Activated CD8-positive, alpha-beta memory T cell treated with anti-CD3 and anti-CD28 coated beads for 1 hour (primary cell): ENCODE data around the gene SYK.
"Not testable (repeated sequence)": the region's sequence is repeated elsewhere in the genome, so short reads cannot be mapped to it uniquely, and the experiment has no call there.

Experiments used
- DNase-seq, 2 donors: peaks; one replicate each; pipeline ENCODE4 v3.0.0-alpha.2; 2020; ENCODE audit warnings: low read depth in 1 of 2; ENCODE audit errors: extremely low read depth in 1 of 2

SYK gene

DNA sequence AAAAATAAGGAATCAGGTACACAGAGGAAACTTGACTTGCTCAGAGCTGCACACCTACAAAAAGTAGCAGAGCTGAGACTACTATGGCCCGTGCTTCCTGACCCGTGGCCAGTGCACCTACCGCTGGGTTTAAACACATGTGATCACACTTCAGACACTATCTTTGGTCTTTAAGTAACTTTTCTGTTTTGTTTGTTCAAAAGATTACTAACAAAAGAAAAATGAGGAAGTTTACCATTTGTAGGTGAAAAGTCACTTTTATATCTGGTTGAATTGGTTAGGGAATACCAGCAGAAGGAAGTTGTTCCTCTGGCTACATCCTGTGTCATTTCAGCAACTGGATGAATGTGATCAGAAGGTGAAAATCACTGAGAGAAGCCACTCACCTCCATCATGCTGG lies 6.5 kb upstream of the SYK start:
- no peak for DNase-seq

DNA sequence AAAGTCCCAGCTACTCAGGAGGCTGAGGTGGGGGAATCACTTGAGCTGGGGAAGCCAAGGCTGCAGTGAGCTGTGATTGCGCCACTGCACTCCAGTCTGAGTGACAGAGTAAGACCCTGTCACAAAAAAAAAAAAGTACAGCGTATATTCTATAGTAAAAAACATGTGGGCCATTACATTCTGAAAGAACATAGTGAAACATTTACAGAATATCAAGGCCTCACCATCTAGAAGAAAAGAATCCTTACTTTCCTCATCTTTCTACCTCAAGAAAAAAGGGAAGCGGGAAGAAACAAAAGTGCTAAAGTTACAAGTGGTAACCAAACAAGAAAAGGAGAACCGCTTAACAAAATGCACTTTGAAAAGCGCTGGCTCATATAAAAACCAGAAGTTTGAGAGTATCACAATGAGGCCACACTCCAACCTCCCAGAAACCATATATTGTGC lies 5.7 kb upstream of the SYK start:
- no peak for DNase-seq

DNA sequence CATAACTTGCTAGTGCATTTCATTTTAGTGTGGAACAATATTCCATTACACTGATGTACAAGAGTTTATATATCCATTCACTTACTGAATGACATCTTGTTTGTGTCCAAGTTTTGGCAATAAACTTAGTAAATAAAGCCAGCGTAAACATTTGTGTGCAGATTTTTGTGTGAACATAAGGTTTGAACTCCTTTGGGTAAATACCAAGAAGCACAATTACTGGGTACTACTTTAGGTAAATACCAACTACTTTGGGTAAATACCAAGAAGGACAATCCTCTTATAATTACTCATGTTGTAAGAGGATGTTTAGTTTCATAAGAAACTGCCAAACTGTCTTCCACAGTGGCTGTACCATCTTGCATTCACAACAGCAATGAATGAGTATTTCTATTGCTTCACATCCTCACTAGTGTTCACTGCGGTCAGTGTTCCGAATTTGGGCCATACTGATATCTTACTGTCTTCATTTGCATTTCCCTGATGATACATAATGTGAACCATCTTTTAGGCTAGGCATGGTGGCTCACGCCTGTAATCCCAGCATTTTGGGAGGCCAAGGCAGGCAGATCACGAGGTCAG lies 2.3 kb upstream of the SYK start:
- no peak for DNase-seq

DNA sequence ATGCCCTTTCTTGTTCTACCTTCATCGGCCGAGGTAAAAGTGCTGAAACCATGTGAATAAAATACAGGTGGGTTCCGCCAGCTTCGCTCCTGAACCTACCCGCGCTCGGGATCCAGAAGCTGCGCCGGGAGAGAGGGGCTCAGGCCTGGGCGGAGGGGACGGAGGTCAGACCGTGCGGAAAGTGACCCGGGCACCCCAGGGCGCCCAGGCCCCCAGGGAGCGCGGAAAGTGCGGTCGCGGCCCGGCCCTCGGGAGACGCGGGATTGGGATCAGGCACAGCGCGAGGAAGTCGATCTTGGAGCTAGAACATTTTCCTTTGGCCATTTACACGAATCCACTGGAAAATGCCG lies 329 bp downstream of the SYK start:
- no peak for DNase-seq

DNA sequence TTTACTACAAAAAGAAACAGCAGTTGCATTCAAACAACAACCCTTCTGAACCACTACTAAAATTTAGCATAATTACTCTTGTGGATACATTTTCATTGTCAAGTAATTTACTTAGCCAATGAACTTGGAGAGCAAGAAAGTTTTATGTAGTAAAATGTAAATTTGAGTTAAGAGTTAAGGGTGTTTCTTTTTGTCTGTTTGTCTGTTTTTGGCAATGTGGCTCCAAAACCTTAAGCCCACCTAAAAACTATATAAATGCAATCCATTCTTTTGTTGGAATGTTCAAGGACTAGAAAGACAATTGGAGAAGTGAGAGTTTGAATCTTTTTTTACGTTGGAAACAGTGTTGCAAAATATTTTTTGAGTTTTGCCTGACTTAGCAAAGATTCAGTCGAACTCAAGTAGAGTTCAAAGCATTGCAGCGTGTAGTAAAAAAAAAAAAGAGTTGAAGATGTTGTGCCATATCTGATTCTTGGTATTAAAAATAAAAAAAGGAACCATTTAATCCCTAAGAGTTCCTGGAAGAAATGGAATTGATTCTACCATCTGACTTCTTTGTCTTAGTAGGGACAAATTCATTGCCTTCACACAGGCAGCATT lies 867 bp downstream of the SYK start:
- no peak for DNase-seq

DNA sequence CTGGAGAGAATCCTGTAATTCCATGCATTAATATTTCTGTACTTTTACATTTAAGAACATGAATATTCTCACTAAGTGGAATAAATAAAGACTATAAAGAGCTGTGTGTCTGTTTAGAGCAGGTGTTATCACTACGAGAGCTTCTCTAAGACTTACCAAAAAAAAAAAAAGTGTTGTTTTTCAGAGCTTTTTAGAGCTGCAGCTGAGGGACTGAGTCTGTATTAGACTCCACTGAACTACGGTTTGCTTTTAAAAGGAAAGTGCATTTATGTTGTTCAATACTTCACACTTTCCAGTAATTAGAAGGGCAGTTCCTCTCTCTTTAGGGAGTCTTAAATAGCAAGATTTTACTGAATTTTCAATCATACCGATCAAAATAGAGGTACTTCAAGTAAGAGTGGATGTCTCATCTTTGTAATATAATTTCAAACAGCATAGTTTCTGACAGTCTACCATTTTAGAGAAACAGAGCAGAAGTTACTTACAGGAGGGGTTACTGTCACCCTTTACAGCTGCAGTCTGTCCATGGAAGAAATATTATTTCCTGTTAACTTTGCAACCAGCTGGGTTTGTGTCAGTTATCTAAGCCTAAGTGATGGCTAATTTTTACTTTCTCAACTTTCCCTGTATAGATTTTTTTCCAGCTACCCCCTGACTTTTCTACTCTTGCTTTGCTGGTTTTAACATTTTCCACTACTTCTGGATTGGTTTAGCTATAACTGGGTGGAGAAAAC lies 2.4 kb downstream of the SYK start:
- no peak for DNase-seq

DNA sequence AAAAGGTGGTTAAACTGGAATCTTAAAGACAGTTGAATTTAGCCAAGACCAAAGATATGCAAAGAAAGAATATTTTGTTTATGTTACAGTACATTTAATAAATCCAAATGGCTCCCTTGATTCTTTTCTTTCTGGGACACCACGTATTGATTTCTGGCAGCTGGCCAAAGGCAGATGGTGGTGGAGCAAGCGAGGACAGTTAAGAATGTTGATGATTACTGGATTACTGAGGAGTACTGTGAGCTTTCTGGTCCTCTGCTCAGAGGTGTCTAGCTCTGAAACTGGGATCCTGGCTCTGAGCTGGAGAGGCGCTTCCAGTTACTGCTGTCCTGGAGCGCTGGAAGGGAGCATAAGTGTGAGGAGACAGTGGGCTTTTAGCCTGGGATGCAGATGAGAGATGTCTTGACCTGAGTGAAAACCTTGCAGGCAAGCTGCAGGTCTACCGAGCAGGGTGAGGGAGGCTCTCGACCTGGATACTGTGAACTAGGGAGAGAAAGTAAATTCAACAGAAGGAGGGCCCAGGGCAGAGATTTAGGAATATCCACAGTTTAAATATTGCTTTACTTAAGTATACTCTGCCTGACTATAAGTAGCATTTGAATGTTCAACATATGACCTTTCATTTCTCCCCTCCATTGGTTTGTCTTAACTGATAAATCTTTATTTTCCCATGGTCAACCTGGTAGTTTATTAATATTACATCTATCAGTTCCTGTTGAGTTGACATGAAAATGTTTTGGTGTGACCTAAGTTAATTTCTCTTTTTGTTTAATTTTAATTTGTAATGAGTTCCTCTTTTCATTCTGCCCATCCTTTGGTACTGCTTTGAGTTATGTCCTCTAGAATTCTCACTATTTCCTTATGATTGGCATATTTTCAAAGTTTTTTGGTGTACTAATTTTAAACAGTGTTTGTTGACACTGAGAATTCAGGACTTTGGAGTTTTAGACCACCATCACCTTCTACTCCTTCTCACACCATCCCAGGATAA lies 3.7 kb downstream of the SYK start:
- no peak for DNase-seq

DNA sequence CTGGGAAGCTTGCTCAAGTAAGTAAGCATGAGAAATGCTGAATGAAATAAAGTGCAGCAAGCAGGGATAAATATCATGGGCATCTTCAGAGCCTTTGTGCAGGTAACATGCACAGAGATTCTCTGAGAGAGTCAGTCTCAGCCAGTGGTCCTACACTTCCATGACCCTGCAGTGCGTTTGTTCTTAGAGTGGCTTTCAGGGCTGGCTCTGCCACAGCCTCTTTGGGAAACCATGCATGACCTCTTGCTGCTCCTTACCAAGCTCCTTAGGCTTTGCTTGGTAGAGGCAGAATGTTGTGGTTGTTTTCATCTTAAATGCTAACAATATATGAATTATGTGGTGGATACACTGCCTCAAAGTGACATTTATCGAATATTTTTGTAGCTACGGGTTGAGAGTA lies 5.4 kb downstream of the SYK start:
- DNase-seq = no peak

DNA sequence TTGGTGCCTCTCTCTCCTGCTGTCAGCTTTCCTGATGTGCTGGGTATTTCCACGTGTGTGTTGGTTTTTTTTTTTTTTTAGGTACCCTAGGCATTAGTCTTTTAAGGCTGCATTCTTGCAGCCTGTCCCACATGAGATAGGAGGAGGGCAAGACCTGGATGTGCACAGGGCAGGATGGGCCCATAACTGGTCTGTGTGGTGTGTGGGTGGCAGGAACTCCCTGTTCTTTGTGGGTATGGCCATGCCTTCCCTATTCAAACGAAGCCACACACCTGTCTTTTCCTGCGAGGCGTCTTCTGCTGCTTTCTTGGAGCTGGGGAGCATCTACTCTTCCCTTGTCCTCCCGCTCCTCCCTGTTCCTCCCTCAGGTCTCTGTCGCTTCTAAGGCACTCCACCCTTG lies 6.8 kb downstream of the SYK start:
- no peak for DNase-seq

DNA sequence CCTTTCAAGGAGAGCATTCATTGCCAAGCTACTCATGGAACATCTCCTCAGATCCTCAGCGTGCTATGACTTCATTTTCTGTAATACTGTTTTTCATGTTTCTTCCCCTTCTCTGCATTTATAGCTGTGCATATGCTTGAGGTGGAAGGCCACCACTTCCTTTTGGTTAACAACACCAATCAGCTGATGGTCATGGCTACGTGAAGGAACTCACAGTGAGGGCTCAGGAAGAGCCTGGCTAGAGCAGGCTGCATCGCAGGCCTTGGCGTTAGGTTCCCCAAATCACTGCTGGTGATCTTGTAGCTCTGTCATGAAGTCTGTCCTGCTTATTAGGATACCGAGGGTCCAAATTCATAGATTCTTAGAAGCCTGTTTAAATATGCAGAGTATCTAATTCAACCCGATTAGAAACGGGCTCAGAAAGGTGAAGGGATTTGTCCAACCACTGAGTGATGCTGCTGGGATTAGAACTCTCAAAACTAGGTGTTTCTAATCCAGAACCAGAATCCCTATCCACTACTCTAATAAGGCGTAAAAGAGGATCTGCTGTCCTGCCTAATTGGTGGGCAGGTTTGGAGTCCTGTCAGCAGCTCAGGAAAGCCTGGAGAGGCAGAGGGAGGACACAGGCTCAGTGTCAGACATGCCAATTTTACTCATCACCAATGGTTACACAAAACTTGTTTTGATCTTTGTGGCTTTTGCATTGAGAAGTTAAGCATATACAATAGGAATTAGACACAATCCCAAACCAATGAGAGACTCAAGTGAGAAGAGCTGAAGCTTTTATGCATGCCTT lies 7.5 kb downstream of the SYK start:
- no peak for DNase-seq

DNA sequence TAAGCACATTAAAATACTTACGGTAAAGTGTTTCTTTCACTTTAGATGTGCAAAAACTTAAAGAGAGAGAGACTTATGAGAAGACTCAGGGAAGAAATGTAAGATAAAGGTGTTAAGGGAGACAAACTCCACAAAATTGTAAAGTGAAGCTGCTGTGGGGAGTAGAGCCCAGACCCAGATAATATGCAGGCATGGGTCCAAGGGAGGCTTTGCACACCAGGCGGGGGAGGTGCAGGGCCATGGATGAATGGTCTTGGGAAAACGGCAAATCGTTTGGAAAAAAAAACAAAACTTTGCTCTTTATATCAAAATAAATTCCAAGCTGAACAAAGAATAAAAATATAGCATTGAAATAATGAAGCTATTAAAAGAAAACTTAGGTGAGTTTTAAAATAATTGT lies 9.1 kb downstream of the SYK start:
- no peak for DNase-seq

DNA sequence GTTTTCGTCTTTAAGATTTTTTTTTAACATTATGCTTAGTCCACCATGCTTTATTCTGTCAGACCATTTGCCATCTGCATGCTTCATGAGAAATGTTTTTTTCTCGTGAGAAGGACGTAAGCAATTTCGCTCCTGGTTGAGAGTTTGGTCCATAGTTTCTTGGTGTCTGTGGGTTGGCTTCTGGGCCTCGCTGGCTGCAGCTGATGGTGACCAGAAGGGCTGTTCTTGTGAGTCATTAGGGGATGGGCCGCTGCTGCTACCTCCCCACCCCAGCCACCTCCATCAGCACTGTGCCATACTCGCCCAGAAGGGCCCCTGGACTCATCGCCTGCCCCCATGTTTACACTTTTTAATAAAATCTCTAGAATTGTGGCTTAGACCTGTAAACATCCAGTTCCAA lies 11.4 kb downstream of the SYK start:
- DNase-seq = no peak

DNA sequence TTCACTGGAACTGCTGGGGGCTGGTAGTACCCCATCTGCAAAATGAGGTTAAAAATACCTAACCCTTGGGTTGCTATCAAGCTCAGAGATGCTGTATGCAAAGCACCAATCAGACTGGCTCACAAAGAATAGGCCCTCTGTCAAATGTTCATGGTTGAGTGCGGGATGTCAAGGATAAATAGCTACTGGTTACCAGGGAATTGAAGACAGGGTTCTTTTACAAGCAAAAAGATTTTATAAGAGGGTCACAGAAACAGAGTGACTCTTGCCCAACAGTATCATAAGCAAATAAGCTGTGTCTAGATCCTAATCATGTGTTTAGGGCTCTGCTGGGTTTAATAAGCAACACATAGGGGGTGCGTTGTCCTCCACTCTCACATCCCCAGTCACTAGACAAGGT lies 11.9 kb downstream of the SYK start:
- DNase-seq = no peak

DNA sequence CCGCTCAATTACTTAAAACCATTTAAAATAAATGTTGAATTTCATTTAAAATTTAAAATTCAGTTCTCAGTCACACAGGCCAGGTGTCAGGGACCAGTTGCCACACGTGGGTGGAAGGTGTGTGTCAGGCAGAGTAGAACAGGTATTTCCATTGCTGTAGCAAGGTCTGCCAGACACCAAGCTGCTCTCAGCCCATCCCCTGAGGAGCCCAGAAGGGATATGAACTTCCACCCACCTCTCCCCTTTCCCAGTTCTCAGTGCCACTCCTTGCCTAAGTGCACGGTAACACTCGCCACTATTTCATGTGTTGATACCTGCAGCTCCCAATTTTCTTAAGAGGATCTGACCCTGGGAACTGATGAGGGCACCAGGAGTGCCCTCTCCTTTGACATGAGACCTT lies 12.7 kb downstream of the SYK start:
- DNase-seq = no peak

DNA sequence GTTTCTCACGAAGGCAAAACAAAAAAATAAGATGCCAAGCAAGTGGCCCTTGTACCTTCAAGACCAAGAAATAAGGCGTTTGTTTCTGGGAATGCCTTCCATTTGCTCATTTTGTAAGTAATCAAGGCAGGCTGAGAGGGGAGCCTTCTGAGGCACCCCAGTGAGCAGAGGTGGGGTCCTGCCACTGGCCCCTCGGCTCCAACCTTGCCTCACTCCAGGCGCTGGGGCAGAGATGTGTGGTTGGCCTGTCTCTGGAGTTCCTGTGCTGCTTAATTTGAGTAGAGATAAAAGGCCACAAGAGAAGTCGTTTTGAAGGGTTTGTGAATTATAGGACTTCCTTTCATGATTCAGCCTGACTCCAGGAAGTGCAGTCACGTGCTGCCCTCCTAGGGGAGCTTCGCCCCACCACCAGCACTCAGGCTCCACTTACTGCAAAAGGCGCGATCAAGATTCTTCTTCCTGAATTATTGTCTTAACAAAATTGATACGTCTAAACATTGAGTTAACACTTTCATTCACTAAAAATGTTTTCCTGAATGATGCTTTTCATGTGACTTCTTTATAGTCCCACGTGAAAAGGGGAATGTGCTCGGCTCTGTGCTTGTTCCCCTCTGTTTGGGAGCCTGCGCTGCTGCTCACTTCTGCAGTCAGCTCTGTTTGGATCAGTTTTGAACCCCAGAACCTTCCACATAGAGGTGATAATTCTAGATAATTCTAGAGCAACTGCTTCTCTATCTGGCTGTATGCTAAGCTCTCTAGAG lies 13.7 kb downstream of the SYK start:
- no peak for DNase-seq

DNA sequence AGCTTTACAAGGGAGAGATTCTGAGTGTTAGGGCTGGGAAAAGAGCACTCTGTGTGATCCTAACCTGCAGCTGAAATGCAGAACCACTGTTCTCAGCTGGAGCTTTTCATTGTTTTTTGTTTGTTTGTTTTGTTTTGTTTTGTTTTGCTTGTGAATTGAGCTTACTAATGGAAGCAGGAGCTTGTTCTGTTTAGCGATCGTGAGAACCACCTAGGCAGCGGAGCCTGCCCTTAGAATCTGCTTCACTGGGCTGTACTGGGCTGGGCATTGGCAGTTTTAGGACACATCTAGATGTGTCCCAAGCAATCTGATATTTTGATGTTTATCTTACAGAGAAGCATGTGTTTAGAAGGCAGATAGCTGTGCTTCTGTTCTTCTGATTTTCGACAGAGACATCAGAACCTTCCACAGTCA lies 14.3 kb downstream of the SYK start:
- DNase-seq = no peak

DNA sequence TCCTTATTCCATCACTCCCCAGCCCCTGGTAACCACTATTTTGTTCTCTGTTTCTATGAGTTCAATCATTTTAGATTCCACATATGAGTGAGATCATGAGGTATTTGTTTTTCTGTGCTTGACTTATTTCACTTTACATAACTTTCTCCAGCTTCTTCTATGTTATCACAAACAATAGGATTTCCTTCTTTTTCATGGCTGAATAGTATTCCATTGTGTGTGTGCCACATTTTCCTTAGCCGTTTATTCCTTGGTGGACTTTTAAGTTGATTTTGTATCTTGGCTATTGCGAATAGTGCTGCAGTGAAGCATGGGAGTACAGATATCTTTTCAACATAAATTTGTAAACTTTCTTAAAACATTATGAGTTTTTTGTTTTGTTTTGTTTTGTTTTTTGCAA lies 15.1 kb downstream of the SYK start:
- no peak for DNase-seq

DNA sequence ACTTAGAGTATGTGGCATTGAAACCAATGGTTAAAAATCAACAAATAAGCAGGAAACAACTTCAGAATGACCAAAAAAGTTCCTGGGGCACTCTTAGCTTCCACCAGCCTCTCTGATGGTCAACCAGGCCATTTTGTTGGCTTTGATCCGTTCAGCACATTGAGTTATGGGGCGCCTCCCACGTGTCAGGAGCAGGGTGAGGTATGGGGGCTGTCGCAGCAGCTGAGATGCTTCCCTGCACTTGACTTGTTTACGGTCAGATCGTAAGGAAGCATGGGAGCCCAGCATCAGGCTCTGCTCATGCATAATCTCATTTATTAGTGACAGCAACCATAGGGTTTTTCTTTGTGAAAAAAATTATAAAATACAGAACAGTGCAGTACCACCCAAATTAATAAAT lies 16.7 kb downstream of the SYK start:
- no peak for DNase-seq

DNA sequence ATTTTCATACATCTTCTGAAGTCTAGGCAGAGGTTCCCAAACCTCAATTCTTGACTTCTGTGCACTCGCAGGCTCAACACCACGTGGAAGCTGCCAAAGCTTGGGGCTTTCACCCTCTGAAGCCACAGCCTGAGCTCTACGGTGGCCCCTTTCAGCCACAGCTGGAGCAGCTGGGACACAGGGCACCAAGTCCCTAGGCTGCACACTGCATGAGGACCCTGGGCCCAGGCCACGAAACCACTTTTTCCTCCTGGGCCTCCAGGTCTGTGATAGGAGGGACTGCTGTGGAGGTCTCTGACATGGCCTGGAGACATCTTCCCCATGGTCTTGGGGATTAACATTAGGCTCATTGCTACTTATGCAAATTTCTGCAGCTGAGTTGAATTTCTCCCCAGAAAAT lies 18.8 kb downstream of the SYK start:
- DNase-seq = not testable (repeated sequence)

DNA sequence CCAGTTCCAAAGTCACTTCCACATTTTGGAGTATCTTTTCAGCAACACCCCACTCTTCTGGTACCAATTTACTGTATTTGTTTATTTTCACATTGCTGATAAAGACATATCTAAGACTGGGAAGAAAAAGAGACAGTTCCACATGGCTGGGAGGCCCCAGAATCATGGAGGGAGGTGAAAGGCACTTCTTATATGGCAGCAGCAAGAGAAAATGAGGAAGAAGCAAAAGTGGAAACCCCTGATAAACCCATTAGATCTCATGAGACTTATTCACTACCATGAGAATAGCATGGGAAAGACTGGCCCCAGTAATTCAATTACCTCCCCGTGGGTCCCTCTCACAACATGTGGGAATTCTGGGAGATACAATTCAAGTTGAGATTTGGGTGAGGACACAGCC lies 19.6 kb downstream of the SYK start:
- DNase-seq = not testable (repeated sequence)
